Erythroblast (primary cell): ENCODE data around the gene CRYBG1.
"Not testable (repeated sequence)": the region's sequence is repeated elsewhere in the genome, so short reads cannot be mapped to it uniquely, and the experiment has no call there.

Source experiments
- DNase-seq, 2 experiments: peaks; one replicate each; lab custom pipeline; 2025; lab: John Stamatoyannopoulos, UW
- GATA1 ChIP-seq: IDR thresholded peaks from 2 replicates; pipeline ENCODE4 v1.6.1; 2011; ENCODE audit warnings: low read depth, mild to moderate bottlenecking, control low read depth, low read length, moderate library complexity
- POLR2A ChIP-seq: IDR thresholded peaks from 2 replicates; pipeline ENCODE4 v1.6.1; 2011; ENCODE audit warnings: mild to moderate bottlenecking, low read length

The CRYBG1 gene

DNA sequence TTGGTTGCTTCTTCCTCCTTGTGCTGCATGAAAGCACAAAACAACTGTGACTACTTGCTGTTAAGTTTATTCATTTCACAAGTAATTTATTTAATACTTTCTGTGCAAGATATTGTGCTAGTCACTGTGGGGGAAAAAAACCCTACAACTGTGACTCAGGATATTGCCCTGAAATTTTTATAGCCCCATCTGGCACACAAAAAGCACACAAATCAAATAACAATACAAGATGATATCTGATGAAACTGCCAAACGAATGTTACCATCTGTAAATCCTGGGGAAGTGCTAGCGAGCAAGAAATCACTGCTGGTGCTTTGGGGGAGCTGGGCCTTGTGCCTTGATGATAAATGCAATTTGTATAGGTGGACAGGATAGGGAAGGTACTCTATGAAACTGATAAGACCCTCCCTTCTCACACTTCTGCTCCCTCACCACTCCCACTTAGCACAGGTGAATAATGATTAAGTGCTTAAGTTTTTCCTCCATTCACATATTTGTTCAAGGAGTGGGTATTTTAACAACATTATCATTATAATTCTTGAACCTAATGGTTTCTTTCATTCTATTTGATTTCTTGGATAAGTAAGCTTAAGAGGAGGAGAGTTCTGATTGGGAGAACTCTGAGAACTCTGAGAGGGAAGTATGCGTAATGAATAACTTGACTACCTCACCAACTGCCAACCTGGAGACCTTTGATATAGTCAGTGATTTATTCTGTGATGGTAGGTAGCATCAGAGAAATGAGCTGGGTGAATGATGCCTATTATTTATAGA lies 153.5 kb downstream of the CRYBG1 start:
- no peak for DNase-seq
- TF ChIP-seq GATA1 (no peak), POLR2A (no peak)

DNA sequence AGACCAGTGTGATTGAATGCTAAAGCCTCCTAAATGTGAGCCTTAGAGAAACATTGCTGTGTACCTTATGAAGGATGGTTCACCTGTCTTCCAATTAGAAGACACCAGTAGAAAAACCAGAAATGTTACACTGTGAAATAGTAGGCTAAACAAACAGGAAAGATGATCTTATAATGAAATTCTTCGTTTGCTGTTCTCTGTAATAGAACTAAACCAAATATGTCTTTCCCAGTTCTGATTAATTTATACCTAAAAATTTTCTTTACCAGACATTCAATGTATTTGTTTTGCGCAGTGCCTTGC lies 154.0 kb downstream of the CRYBG1 start:
- no peak for DNase-seq
- TF ChIP-seq GATA1 (no peak), POLR2A (no peak)

DNA sequence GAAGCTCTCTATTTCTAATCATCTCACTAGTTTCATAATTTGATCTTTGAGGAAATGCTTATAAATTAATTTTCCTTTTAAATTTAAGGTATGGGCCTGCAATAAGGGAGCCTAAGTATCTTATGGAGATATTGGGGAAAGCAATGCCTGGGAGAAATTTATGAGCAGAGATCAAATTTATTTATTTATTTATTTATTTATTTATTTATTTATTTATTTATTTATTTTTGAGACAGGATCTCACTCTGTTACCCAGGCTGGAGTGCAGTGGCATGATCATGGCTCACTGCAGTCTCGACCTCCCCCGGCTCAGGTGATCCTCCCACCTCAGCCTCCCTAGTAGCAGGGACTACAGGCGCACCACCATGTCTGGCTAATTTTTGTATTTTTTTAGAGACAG lies 155.1 kb downstream of the CRYBG1 start:
- not testable (repeated sequence) for DNase-seq

DNA sequence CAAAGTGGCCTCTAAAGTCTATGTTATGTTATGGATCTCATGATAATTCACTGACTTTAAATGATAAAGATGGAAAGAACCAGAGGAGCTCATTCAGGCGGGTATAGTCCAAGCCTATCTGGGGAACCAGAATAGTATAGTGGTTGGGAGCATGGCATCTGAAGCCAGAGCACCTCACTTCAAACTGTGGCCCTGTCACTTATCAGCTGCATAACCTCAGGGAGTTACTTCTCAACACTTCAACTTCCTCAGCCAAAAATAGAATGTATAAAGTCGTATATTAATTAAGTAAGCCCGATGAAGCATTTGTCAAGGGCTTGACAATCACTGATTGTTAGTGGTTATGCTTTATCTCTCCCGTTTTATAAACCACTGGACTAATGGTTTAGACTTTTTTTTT lies 156.1 kb downstream of the CRYBG1 start:
- TF ChIP-seq POLR2A (no peak), GATA1 (no peak)

DNA sequence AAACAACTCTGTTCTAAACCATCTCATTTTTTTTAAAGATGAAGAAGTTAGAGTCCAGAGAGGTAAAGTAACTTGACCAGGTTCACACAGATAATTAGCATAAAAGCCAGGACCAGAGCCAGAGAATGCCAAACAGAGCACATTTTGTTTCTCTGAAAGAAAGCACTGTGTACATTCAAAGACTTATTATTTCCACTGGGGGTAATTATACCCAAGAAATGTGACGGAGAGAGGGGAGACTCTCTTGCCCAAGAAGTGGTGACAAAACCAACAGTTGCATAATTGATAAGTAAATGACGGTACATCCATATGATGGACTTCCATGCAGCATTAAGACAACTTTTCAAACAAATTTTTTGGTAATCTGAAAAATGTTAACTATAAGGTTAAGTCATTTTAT lies 157.2 kb downstream of the CRYBG1 start:
- TF ChIP-seq GATA1 = no peak
- TF ChIP-seq POLR2A = no peak
- DNase-seq = no peak

More for the DNA sequence above, 156.1 kb downstream of the CRYBG1 start:
- DNase-seq = no peak

DNA sequence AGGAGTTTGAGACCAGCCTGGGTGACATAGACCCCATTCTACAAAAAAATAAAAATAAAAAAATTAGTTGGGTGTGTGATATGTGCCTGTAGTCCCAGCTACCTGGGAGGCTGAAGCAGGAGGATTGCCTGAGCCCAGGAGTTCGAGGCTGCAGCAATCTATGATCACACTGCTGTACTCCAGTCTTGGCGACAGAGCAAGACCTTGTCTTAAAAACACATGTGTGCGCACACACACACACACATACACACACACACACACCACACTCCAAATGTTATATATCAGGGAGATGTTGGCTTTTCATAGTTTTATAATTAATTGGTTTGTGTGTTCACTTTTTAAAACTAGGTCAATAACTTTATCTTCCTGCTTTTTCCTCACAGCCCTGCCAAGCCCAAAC lies 158.2 kb downstream of the CRYBG1 start:
- DNase-seq = no peak
- TF ChIP-seq POLR2A (no peak), GATA1 (no peak)

DNA sequence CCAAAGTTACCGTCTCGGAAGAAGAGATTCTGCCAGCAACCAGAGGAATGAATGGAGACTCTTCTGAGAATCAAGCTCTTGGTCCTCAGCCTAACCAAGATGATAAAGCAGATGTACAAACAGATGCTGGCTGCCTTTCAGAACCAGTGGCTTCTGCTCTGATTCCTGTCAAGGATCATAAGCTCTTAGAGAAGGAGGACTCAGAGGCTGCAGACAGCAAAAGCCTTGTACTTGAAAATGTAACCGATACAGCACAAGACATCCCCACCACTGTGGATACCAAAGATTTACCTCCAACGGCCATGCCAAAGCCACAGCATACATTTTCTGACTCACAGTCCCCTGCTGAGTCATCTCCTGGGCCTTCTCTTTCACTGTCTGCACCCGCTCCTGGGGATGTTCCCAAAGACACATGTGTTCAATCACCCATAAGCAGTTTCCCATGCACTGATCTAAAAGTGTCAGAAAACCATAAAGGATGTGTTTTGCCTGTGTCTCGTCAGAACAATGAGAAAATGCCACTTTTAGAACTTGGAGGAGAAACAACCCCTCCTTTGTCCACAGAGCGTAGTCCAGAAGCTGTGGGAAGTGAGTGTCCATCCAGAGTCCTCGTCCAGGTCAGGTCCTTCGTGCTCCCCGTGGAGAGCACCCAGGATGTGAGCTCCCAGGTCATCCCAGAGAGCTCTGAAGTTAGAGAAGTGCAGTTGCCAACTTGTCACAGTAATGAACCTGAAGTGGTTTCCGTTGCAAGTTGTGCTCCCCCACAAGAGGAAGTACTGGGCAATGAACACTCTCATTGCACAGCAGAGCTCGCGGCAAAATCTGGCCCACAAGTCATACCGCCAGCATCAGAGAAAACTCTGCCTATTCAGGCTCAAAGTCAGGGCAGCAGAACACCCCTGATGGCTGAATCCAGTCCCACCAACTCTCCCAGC lies 159.2 kb downstream of the CRYBG1 start:
- TF ChIP-seq GATA1 (no peak), POLR2A (no peak)
- peak; percentile 23 to 43 for DNase-seq

DNA sequence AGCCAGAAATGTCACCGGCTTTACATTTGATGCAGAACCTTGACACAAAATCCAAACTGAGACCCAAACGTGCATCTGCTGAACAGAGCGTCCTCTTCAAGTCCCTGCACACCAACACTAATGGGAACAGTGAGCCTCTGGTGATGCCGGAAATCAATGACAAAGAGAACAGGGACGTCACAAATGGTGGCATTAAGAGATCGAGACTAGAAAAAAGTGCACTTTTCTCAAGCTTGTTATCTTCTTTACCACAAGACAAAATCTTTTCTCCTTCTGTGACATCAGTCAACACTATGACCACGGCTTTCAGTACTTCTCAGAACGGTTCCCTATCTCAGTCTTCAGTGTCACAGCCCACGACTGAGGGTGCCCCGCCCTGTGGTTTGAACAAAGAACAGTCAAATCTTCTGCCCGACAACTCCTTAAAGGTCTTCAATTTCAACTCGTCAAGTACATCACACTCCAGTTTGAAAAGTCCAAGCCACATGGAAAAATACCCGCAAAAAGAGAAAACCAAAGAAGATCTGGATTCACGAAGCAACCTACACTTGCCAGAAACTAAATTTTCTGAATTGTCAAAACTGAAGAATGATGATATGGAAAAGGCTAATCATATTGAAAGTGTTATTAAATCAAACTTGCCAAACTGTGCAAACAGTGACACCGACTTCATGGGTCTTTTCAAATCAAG lies 160.3 kb downstream of the CRYBG1 start:
- peak; percentile 59 to 82 for DNase-seq
- TF ChIP-seq POLR2A (no peak), GATA1 (no peak)

DNA sequence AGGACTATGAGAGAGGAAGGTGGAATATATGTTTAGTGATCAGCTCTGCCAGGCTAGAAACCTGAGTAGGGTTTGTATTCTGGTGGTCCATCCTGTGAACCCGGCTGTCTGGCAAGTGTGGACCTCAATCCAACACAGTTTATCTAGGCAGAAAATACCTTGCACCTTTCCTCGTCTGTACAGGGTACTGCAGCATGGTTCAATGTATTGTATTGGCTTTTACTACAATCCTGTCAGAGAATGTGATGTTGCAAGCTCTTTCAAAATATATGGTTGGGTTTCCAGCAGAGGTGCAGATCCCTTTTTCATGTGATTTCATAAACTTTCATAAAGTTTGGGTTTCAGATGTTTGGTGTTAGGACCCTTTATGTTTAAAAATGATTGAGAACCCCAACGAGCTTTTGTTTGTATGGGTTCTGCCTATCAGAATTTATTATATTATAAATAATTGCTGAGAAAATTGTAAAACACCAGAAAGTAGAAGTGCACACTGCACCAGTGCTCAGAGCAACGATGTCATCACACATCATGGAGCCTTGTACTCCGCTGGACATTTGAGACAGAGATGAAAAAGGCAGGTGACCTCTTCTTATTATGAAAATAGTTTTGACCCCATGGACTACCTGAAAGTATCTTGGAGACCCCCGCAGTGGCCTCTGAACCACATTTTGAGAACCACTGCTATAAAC lies 162.2 kb downstream of the CRYBG1 start:
- no peak for TF ChIP-seq GATA1
- no peak for TF ChIP-seq POLR2A
- DNase-seq = no peak

DNA sequence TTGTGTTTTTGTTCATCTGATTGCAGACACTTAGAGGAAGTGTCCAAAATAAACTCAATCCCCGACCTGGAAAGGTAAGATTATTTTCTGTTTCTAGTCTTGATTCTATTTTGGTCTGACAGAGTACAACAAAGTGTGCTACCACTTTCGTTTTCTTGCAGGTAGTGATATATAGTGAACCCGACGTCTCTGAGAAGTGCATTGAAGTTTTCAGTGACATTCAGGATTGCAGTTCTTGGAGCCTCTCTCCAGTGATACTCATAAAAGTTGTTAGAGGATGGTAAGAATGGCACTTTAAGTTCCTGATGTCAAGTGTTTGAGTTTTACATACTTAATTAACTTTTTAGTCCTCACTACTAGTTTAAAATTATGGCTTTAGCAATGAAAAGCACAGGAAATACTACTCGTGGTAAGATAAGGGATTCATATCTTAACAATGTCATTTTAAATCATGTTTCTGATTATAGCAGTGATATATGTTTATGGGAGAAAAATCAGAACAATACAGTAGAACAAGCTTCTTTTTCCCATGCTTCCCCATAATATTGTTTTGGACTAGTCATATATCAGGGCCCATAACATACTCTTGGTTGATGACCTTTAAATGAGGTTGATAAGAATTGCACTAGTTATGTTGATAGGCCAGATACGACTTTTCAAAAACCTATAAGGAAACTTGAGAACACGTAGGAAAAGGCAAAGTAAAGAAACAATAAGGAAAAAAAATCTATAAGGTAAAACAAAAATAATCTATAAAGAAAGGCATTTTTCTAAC lies 164.8 kb downstream of the CRYBG1 start:
- no peak for TF ChIP-seq GATA1
- TF ChIP-seq POLR2A = no peak
- no peak for DNase-seq

DNA sequence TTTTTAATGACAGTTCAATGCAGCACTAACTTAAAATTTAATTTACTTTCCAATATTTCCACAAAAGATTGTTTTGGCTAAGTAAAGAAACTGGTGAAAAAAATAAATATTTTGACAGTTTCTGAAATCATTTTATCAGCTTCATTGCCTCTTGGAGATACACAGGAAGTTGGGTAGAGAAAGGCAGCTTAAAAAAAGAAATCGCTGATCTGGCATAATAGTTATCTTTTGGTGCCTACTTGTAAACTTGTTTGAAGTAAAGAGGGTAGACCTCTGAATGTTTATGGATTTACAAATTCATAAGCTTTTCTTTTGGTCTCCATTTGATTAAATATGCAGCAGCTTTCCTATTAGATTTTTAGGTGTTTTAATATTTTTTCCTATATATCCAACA lies 165.4 kb downstream of the CRYBG1 start:
- no peak for TF ChIP-seq GATA1
- no peak for TF ChIP-seq POLR2A
- no peak for DNase-seq

DNA sequence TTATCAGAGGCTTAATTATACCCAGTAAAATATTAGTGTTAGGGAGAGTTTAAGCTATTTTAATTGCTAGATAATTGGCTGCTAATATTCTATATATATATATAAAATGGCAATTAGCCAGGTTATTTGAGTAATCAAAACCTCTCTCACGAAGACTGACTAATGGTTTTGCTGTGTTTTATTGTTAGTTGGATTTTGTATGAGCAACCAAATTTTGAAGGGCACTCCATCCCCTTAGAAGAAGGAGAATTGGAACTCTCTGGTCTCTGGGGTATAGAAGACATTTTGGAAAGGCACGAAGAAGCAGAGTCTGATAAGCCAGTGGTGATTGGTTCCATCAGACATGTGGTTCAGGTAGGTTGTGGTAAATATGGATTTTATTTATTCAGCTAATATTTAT lies 166.6 kb downstream of the CRYBG1 start:
- DNase-seq = no peak
- no peak for TF ChIP-seq POLR2A
- no peak for TF ChIP-seq GATA1

DNA sequence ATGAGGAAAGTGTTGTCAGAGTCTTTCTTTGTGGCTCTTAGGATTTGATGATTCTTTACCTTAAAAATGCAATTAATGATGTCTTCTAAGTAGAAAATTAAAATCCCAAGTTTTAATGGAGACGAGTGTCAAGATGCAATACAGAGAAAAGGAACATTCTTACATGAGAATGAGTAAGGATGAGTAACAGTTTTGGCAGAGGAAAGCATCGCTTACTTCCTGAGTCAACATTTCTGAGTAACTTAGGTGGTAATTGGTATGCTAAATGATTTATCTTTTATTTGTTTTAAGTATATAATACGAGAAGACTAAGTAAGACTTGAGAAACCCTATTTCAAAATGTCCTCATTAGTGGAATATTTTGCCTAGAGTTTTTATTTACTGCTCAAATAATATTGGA lies 167.5 kb downstream of the CRYBG1 start:
- TF ChIP-seq GATA1 (no peak), POLR2A (no peak)
- DNase-seq = no peak
